Uterus (tissue), 2 donors: ENCODE results near the gene GSTM3.

Source experiments
- CTCF ChIP-seq, 4 experiments: fragments of 200-600 bp in 2 of 4; fragments of 450-650 bp in 2 of 4; sonication (generic) in 2 of 4; IDR thresholded peaks; one replicate each; pipeline ENCODE4 v1.5.1; 2016 to 2019; ENCODE audit warnings: antibody characterized with exemption in 4 of 4, mild to moderate bottlenecking in 2 of 4, moderate library complexity in 1 of 4
- POLR2A ChIP-seq, 2 donors: fragments of 450-650 bp; IDR thresholded peaks; one replicate each; pipeline ENCODE4 v1.6.1; 2016; ENCODE audit warnings: antibody characterized with exemption in 2 of 2, mild to moderate bottlenecking in 1 of 2, moderate library complexity in 1 of 2

- TF ChIP-seq CTCF (IDR thresholded peaks at IDR 0.05) (no peak), POLR2A (IDR thresholded peaks at IDR 0.05) (no peak)
These were observed 36.7 kb downstream of the GSTM3 start for GRCh38 chr1:109704173-109704572.
